Breast epithelium (tissue), 4 donors: ENCODE measurements around the gene MAN2A1. TPM values are rescaled to one million over a fixed set of nuclear protein-coding genes. Genes with fewer than 3 reads are reported as not detected.

Experiments used
- DNase-seq, 2 donors: peaks; one replicate each; pipeline ENCODE4 v3.0.0-alpha.2; 2019; ENCODE audit warnings: low spot score in 2 of 2
- H3K27ac ChIP-seq, 2 donors: fragments of 200-600 bp; sonication (generic) in 1 of 2; one replicate each; pipeline ENCODE4 v1.5.1; 2016 to 2019; ENCODE audit warnings: mild to moderate bottlenecking in 1 of 2
- H3K27me3 ChIP-seq, 2 donors: fragments of 200-600 bp; sonication (generic) in 1 of 2; one replicate each; pipeline versions ENCODE4 v1.5.1 to v1.6.0; 2017 to 2019; ENCODE audit warnings: control low read depth in 1 of 2, mild to moderate bottlenecking in 1 of 2
- H3K36me3 ChIP-seq: fragments of 200-600 bp; one replicate; pipeline ENCODE4 v1.5.1; 2019
- H3K4me1 ChIP-seq, 2 donors: fragments of 200-600 bp; sonication (generic); one replicate each; pipeline ENCODE4 v1.5.1; 2016 to 2019; ENCODE audit warnings: control low read depth in 1 of 2
- H3K4me3 ChIP-seq, 3 donors: fragments of 200-600 bp; sonication (generic); 1 replicate in 2 of 3; 2 replicates in 1 of 3; pipeline ENCODE4 v1.5.1; 2016 to 2019; ENCODE audit warnings: mild to moderate bottlenecking in 3 of 3, moderate library complexity in 2 of 3
- H3K9me3 ChIP-seq, 2 donors: fragments of 200-600 bp; sonication (generic) in 1 of 2; one replicate each; pipeline ENCODE4 v1.5.1; 2016 to 2019; ENCODE audit warnings: control low read depth in 1 of 2
- POLR2A ChIP-seq: fragments of 450-650 bp; IDR thresholded peaks from one replicate; pipeline ENCODE4 v1.6.1; 2016; ENCODE audit warnings: antibody characterized with exemption, mild to moderate bottlenecking, moderate library complexity
- POLR2AphosphoS5 ChIP-seq, 3 donors: sonication (generic); formaldehyde crosslinking; IDR thresholded peaks; one replicate each; pipeline ENCODE4 v1.6.1; 2017; ENCODE audit warnings: antibody characterized with exemption in 3 of 3
- intact Hi-C: fragments of 100-400 bp; cut with DNase I; formaldehyde crosslinking; loops from one replicate; pipeline ENCODE4 v1.15.1; 2023; ENCODE audit warnings: low total_unique reads
- total RNA-seq, 3 donors: library from RNA; depleted of rRNA; stranded (reverse); fragments of >200 nt; gene quantifications; one replicate each; pipeline ENCODE4 v1.1.0, GENCODE V29; 2016
- TF ChIP-seq, protein P1 (sequence below), 3 donors: fragments of 450-650 bp; IDR thresholded peaks; one replicate each; pipeline ENCODE4 v1.5.1; 2016 to 2017; ENCODE audit warnings: antibody characterized with exemption in 3 of 3, mild to moderate bottlenecking in 3 of 3, moderate library complexity in 3 of 3

The MAN2A1 gene
- total RNA-seq, 3 donors from 2014 or later = 57.9 to 68.6 (median 63.3) TPM

GRCh38 chr5:109691996-109692395, 2.3 kb downstream of the MAN2A1 start:
- Histone ChIP-seq H3K27ac (peak overlapping the region in 1 of 2 donors; percentile 2), H3K9me3 (peaks cover 0 to 9% of the 10 kb centered on the region in 2 donors), H3K36me3 (no peaks in the 10 kb centered on the region), H3K4me3 (peak overlapping the region; percentile 10 to 93 (median 84)), H3K27me3 (no peaks in the 10 kb centered on the region), H3K4me1 (peaks cover 0 to 4% of the 10 kb centered on the region in 2 donors)
- DNase-seq = no peak
- TF ChIP-seq POLR2AphosphoS5 (IDR thresholded peaks at IDR 0.05) = no peak
- TF ChIP-seq, protein P1, sequence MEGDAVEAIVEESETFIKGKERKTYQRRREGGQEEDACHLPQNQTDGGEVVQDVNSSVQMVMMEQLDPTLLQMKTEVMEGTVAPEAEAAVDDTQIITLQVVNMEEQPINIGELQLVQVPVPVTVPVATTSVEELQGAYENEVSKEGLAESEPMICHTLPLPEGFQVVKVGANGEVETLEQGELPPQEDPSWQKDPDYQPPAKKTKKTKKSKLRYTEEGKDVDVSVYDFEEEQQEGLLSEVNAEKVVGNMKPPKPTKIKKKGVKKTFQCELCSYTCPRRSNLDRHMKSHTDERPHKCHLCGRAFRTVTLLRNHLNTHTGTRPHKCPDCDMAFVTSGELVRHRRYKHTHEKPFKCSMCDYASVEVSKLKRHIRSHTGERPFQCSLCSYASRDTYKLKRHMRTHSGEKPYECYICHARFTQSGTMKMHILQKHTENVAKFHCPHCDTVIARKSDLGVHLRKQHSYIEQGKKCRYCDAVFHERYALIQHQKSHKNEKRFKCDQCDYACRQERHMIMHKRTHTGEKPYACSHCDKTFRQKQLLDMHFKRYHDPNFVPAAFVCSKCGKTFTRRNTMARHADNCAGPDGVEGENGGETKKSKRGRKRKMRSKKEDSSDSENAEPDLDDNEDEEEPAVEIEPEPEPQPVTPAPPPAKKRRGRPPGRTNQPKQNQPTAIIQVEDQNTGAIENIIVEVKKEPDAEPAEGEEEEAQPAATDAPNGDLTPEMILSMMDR (IDR thresholded peaks at IDR 0.05) = no peak
- TF ChIP-seq POLR2A = no peak
- intact Hi-C loops = no loop called here

DNA sequence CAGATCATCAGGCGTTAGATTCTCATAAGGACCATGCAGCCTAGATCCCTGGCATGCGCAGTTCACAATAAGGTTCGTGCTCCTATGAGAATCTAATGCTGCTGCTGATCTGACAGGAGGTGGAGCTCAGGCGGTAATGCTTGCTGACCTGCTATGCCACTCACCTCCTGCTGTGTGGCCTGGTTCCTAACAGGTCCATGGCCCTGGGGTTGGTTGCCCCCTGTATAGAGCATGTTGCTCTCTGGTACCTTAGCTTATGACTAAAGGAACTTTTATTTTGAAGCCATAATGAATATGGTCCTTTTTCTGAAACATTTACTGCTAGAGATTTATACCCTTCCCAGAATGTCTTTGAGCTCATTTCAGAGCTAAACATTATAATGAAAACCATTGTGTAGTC, 3.1 kb downstream of the MAN2A1 start:
- peak overlapping the region in 1 of 3 donors; percentile 93 for H3K4me3 ChIP-seq

DNA sequence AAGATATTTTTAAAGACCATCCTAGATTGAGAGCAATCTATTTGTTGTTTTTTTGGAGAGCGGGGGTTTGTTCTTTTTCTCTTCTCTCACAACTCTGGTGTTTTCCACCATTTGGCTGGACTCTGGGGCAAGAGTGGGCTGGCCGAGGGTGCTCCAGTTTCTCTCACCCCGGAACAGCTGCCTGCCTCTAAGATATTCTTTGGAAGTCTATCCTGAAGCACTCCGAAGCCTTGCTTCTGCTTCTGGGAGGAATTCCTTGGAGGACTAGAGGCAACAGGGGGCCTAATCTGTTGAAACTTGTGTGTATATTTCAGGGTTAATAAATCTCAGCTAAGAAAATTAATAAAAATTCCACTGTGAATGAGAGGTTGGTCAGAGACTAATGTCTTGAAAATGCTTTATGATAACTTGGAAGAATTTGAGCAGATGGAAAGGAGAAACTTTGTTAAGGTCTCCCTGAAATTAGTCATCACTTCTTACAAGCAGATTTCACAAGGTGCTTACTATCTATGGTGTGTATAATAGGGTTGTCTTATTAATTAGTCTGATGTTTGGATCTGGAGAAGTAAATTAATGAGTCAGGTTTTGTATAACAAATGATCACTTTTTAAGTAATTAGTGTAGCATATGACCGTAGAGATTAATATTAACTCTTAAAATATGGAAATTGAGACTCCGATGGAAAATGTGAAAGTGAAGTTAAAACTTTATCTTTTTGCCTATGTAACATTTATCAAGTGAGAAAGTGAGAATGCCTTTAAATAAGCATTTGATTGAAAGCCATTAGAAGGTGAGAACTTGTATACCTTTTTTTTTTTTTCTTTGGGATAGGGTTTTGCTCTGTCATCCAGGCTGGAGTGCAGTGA, 4.0 kb downstream of the MAN2A1 start:
- TF ChIP-seq POLR2A = no peak
- TF ChIP-seq, protein P1 (IDR thresholded peaks at IDR 0.05) = no peak
- no peak for TF ChIP-seq POLR2AphosphoS5 (IDR thresholded peaks at IDR 0.05)
- no peaks in the 10 kb centered on the region for H3K9me3 ChIP-seq
- H3K36me3 ChIP-seq = no peaks in the 10 kb centered on the region
- peak overlapping the region in 1 of 2 donors; percentile 20 for H3K27ac ChIP-seq
- H3K4me1 ChIP-seq = peaks cover 0 to 7% of the 10 kb centered on the region in 2 donors
- H3K27me3 ChIP-seq = no peaks in the 10 kb centered on the region
- peak overlapping the region in 1 of 3 donors; percentile 93 for H3K4me3 ChIP-seq
- DNase-seq = no peak
- intact Hi-C loops = no loop called here

More for the DNA sequence above, 3.1 kb downstream of the MAN2A1 start:
- H3K9me3 ChIP-seq = peaks cover 0 to 8% of the 10 kb centered on the region in 2 donors
- intact Hi-C loops = no loop called here
- H3K4me1 ChIP-seq = peaks cover 0 to 7% of the 10 kb centered on the region in 2 donors
- H3K36me3 ChIP-seq = no peaks in the 10 kb centered on the region
- no peak for DNase-seq
- TF ChIP-seq, protein P1 (IDR thresholded peaks at IDR 0.05) = no peak
- TF ChIP-seq POLR2A (no peak), POLR2AphosphoS5 (IDR thresholded peaks at IDR 0.05) (no peak)
- no peaks in the 10 kb centered on the region for H3K27me3 ChIP-seq
- no peak overlapping the region for H3K27ac ChIP-seq

- no peak overlapping the region for H3K4me3 ChIP-seq
- DNase-seq = no peak
- no peaks in the 10 kb centered on the region for H3K36me3 ChIP-seq
- peaks cover 0 to 7% of the 10 kb centered on the region in 2 donors for H3K4me1 ChIP-seq
- H3K27ac ChIP-seq = no peak overlapping the region
- no peaks in the 10 kb centered on the region for H3K27me3 ChIP-seq
- H3K9me3 ChIP-seq = no peaks in the 10 kb centered on the region
- TF ChIP-seq POLR2AphosphoS5 (IDR thresholded peaks at IDR 0.05) = no peak
- no peak for TF ChIP-seq POLR2A
- TF ChIP-seq, protein P1 (IDR thresholded peaks at IDR 0.05) = no peak
- intact Hi-C loops = no loop called here
Measured at GRCh38 chr5:109694451-109694891, 4.7 kb downstream of the MAN2A1 start.
